Pancreas (tissue), 10 donors: ENCODE measurements around the gene NACC2. TPM values are rescaled to one million over a fixed set of nuclear protein-coding genes. Genes with fewer than 3 reads are reported as not detected.

Experiments
- ATAC-seq, 4 donors: fragments of 200-7000 bp; cut with Tn5 transposase; one replicate each; pipeline versions ENCODE4 v1.8.0 to v1.9.1; 2020; ENCODE audit warnings: mild to moderate bottlenecking in 4 of 4, moderate library complexity in 4 of 4
- DNase-seq, 6 donors: peaks; one replicate each; pipeline ENCODE4 v3.0.0-alpha.2; 2020
- FAIRE-seq: peaks from 2 replicates; lab custom pipeline; 2012; peaks lifted over from hg19 to GRCh38; lab: Jason Lieb, UNC
- H3K27ac ChIP-seq, 4 donors: fragments of 200-600 bp; sonication (generic); 1 replicate in 3 of 4; 2 replicates in 1 of 4; pipeline versions ENCODE4 v1.5.0 to v1.8.0; 2020
- H3K27me3 ChIP-seq, 4 donors: fragments of 200-600 bp; one replicate each; pipeline ENCODE4 v1.8.0; 2021
- H3K36me3 ChIP-seq, 3 donors: fragments of 200-600 bp; sonication (generic) in 1 of 3; one replicate each; pipeline versions ENCODE4 v1.5.0 to v1.8.0; 2020 to 2021
- H3K4me1 ChIP-seq, 3 donors: fragments of 200-600 bp; one replicate each; pipeline ENCODE4 v1.8.0; 2021
- H3K4me3 ChIP-seq, 4 donors: fragments of 200-600 bp; sonication (generic) in 2 of 4; one replicate each; pipeline versions ENCODE4 v1.5.0 to v1.8.0; 2020 to 2021
- H3K9me3 ChIP-seq, 4 donors: fragments of 200-600 bp; one replicate each; pipeline ENCODE4 v1.8.0; 2021
- WGBS, 2 donors: extraction: QIAGEN DNeasy Blood & Tissue Kit; methylation state at CpG; one replicate each; pipeline ENCODE4 v1.1.7; 2013; 5-methylcytosine and 5-hydroxymethylcytosine counted together
- intact Hi-C, 3 donors: fragments of 100-400 bp; cut with DNase I; formaldehyde crosslinking; loops; one replicate each; pipeline versions ENCODE4 v1.11.1 to v1.14.2; 2022
- polyA plus RNA-seq, 2 donors: library from polyadenylated mRNA; stranded (reverse); fragments of 200-250 nt; gene quantifications; one replicate each; pipeline ENCODE4 v1.2.3, GENCODE V29; 2013
- total RNA-seq, 6 donors: library from RNA; stranded (reverse); fragmentation: NEBNext Ultra II Directional in 4 of 6; extraction: Animal tissue kit (Norgen Biotek cat#: 25700) in 4 of 6; gene quantifications; one replicate each; pipeline versions ENCODE4 v1.2.1 to v1.2.4, GENCODE V29; 2021 to 2023
- TF ChIP-seq, protein P1 (sequence below), 4 donors: fragments of 200-600 bp; sonication (generic) in 3 of 4; IDR thresholded peaks; one replicate each; pipeline versions ENCODE4 v1.5.0 to v1.8.0; 2021; ENCODE audit warnings: antibody characterized with exemption in 4 of 4
- donor health status: healthy with polysubstance abuse.
- donor health status: DM: no; HTN: no; CAD: no; lungs with moderate emphysema.
- donor health status: DM: no; HTN: no; CAD: no.
- donor health status: control.
- donor health status: control.
- donor health status: Bipolar disorder and iron deficiency.
- donor health status: DM: yes; HTN: yes; CAD: no.
- donor health status: DM: no; HTN: no; CAD: no.
- donor health status: DM: no; HTN: no; CAD: no.
- donor health status: DM: yes; HTN: yes; CAD: no.

The NACC2 gene
- total and polyA plus RNA-seq, 8 donors, result 4.3 to 12.4 (median 8.2) TPM

DNA sequence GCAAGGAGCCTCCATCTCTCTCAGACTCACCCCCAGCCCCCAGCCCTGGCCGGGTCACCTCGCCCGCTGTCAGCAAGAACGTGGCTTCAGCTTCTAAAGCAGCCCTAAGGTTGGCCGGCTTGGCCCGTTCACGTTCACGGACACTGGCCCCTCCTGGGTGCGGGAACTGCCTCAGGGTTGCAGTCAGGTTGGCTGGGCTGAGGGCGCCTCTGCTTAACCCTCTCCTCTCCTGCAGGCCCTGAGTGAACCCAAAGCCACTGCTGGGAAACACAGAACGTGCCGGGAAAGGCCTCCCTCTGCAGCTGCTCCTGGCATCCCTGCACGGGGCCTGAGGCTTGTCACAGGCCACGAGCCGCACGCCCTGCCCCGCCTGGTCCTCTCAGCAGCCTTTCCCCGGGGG, 93.9 kb downstream of the NACC2 start:
- H3K4me1 ChIP-seq, result no peaks in the 10 kb centered on the region
- H3K4me3 ChIP-seq, result no peak overlapping the region
- no peaks in the 10 kb centered on the region for H3K27me3 ChIP-seq
- H3K27ac ChIP-seq, result no peak overlapping the region
- WGBS, 2 donors, result 55 to 60% methylated on average over 18 of the region's 18 CpGs
- ATAC-seq, result no peak
- intact Hi-C loops, result no loop called here
- no peak for DNase-seq
- no peaks in the 10 kb centered on the region for H3K9me3 ChIP-seq
- no peak for FAIRE-seq
- TF ChIP-seq, protein P1, sequence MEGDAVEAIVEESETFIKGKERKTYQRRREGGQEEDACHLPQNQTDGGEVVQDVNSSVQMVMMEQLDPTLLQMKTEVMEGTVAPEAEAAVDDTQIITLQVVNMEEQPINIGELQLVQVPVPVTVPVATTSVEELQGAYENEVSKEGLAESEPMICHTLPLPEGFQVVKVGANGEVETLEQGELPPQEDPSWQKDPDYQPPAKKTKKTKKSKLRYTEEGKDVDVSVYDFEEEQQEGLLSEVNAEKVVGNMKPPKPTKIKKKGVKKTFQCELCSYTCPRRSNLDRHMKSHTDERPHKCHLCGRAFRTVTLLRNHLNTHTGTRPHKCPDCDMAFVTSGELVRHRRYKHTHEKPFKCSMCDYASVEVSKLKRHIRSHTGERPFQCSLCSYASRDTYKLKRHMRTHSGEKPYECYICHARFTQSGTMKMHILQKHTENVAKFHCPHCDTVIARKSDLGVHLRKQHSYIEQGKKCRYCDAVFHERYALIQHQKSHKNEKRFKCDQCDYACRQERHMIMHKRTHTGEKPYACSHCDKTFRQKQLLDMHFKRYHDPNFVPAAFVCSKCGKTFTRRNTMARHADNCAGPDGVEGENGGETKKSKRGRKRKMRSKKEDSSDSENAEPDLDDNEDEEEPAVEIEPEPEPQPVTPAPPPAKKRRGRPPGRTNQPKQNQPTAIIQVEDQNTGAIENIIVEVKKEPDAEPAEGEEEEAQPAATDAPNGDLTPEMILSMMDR (IDR thresholded peaks at IDR 0.05), result no peak
- H3K36me3 ChIP-seq, result no peaks in the 10 kb centered on the region

DNA sequence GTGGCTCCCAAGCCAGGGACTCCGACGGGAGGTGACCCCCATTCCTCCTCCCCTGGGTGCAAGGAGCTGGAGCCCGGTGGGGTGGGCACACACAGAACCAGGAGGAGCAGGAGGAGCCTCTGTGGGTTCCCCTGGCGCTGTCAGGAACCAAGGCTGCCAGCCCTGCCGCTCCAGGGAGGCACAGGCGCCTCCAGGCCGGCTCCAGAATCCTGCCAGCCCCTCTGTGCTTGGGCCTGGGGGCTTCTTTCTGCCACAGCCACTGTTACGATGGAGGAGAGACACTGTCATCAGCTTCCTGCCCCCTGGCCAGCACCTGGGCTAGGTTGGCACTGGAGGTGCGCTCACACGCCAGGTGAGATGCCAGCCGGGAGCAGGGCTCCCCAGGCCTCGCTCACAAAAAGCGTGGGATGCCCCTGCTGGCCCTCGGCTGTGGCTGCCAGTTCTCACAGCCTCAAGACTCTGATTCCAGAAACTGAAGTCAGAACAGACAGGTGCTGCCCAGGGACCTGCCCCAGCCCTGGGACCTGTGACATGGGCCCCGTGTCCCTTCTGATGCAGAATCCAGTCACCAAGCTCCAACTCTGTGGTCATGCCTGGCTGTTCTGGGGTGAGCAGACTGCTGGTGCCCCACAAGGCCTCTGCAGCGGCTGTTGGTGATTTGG, 96.5 kb downstream of the NACC2 start:
- FAIRE-seq (no peak), ATAC-seq (no peak), DNase-seq (no peak)
- Histone ChIP-seq H3K4me3 (no peak overlapping the region), H3K27me3 (no peaks in the 10 kb centered on the region), H3K4me1 (no peaks in the 10 kb centered on the region), H3K27ac (no peak overlapping the region), H3K36me3 (no peaks in the 10 kb centered on the region), H3K9me3 (no peaks in the 10 kb centered on the region)
- 84 to 94% methylated on average over 16 of the region's 16 CpGs for WGBS, 2 donors
- intact Hi-C loops, result no loop called here
- TF ChIP-seq, protein P1 (IDR thresholded peaks at IDR 0.05), result no peak

DNA sequence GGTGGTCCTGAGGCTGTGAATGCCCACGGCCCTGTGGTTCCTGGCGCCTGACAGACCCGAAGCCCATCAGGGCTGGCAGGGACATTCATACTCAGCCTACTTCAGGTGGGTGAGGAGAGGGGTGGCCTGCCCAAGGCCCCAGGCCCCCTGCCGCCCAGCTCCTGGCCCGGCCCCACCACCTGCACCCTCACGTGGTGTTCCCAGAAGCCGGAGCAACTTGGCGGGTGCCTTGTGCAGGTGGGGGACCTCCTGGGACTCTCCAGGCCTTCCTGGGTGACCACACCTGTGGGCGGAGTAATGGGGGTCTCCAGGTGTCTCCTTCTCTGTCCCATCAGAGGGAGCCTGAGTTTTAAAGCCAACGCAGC, 97.1 kb downstream of the NACC2 start:
- no peak overlapping the region for H3K27ac ChIP-seq
- TF ChIP-seq, protein P1 (IDR thresholded peaks at IDR 0.05), result no peak
- DNase-seq (no peak), ATAC-seq (no peak), FAIRE-seq (no peak)
- H3K36me3 ChIP-seq, result no peaks in the 10 kb centered on the region
- no peaks in the 10 kb centered on the region for H3K9me3 ChIP-seq
- peaks cover 0 to 4% (median 4%) of the 10 kb centered on the region in 3 donors for H3K4me1 ChIP-seq
- WGBS, 2 donors, result 58 to 76% methylated on average over 10 of the region's 10 CpGs
- no peak overlapping the region for H3K4me3 ChIP-seq
- no peaks in the 10 kb centered on the region for H3K27me3 ChIP-seq
- intact Hi-C loops, result no loop called here

DNA sequence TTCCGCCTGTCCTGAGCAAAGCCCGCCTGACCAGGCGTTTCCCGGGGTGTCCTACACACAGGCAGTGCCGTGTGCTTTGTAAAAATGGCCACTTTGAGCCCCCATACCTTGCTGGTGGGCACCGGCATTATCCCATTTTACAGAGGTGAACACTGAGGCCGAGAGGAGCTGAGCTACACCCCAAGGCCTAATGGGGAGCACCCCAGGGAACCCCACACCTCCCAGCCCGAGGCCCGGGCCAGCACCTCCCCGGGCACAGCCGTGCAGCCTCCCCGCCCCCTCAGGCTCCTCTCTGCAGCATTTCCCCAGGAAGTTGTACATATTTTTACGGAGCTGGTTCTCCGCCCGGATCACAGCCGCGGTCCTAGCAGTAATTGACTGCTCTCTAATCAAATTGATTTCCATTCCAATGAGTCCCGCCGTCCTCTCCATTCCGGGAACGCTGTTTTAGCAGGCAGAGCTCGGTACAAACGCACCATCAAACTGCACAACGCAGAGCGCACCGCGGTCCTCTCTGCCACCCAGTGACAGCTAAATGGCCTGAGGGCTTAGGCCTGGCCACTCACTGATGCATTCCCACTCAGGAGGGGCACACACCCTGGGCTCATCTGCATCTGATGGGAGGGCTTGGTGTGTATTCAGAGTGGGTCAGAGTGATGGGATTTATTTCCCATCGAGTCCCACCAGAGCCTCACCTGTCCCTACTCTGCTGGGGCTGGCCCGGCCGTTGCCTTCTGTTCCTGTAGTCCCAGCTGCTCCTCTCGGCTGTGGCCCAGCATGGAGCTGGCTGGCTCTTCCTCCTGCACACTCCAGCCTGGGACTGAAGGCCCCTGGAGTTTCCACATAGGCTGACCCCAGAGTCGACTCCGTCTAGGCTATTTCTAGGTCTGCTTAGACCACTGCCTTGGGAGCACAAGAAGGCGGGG, 97.7 kb downstream of the NACC2 start:
- DNase-seq, result no peak
- H3K36me3 ChIP-seq, result no peaks in the 10 kb centered on the region
- FAIRE-seq, result no peak
- 76 to 83% methylated on average over 34 of the region's 34 CpGs for WGBS, 2 donors
- no peaks in the 10 kb centered on the region for H3K9me3 ChIP-seq
- intact Hi-C loops, result no loop called here
- TF ChIP-seq, protein P1 (IDR thresholded peaks at IDR 0.05), result no peak
- no peak for ATAC-seq
- H3K27ac ChIP-seq, result no peak overlapping the region
- H3K27me3 ChIP-seq, result no peaks in the 10 kb centered on the region
- peaks cover 0 to 11% (median 10%) of the 10 kb centered on the region in 3 donors for H3K4me1 ChIP-seq
- H3K4me3 ChIP-seq, result no peak overlapping the region
